Osteocyte (in vitro differentiated cells): ENCODE measurements around the gene SYNJ2. TPM values are rescaled to one million over a fixed set of nuclear protein-coding genes. Genes with fewer than 3 reads are reported as not detected.

Experiments used
- DNase-seq: peaks from one replicate; pipeline ENCODE4 v3.0.0; 2021; ENCODE audit warnings: mixed read lengths; ENCODE audit not compliant: unreplicated experiment; ENCODE audit errors: extremely low spot score
- H3K27ac Mint-ChIP-seq: one replicate; pipeline ENCODE4 v1.8.0; 2021; ENCODE audit warnings: mild to moderate bottlenecking, mixed read lengths; ENCODE audit not compliant: unreplicated experiment
- H3K27me3 Mint-ChIP-seq: one replicate; pipeline ENCODE4 v1.8.0; 2021; ENCODE audit warnings: mixed read lengths; ENCODE audit not compliant: unreplicated experiment
- H3K36me3 Mint-ChIP-seq: one replicate; pipeline ENCODE4 v1.8.0; 2021; ENCODE audit warnings: mixed read lengths; ENCODE audit not compliant: unreplicated experiment
- H3K4me1 Mint-ChIP-seq: one replicate; pipeline ENCODE4 v1.8.0; 2021; ENCODE audit warnings: mixed read lengths; ENCODE audit not compliant: unreplicated experiment
- H3K4me3 Mint-ChIP-seq: one replicate; pipeline ENCODE4 v1.8.0; 2021; ENCODE audit warnings: mild to moderate bottlenecking, moderate library complexity, mixed read lengths; ENCODE audit not compliant: unreplicated experiment
- H3K9me3 Mint-ChIP-seq: one replicate; pipeline ENCODE4 v1.8.0; 2021; ENCODE audit warnings: mixed read lengths; ENCODE audit not compliant: unreplicated experiment
- total RNA-seq: library from RNA; stranded (reverse); gene quantifications from 2 replicates; pipeline ENCODE4 v1.2.1, GENCODE V29; 2021
- TF ChIP-seq, protein P1 (sequence below): fragments of 200-600 bp; sonication (generic); IDR thresholded peaks from 2 replicates; pipeline ENCODE4 v1.5.0; 2021; ENCODE audit warnings: antibody characterized with exemption, mild to moderate bottlenecking, moderate library complexity

SYNJ2 gene
- total RNA-seq, 1 donor from 2014 or later: 94.5 TPM

DNA sequence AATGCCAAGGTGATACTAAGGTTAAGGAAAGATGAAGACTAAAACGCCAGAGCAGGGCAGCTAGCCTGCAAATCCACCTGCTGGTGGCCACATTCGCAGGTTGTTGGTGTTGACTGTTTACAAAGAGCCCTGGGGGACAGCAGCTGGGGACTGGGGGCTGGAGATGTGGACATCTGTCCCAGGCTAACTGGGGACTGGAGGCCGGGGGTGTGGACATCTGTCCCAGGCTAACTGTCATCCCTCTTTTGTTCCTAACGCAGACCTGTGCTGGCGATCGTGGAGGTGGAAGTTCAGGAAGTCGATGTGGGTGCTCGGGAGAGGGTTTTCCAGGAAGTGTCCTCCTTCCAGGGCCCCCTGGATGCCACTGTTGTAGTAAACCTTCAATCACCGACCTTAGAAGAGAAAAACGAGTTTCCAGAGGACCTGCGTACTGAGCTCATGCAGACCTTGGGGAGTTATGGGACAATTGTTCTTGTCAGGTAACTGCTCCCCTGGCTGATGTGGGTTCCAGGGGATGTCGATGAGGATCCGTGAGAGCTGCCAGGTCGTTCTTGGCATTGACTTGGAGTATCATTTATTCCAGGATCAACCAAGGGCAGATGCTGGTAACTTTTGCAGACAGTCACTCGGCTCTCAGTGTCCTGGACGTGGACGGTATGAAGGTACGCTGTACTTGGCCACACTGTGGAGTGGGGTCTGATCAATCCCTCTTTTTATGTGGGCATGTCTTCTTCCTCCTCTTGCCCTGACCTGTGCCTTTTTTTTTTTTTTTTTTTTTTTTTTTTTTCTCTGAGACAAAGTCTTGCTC is 99.4 kb downstream of the SYNJ2 start:
- no peaks in the 10 kb centered on the region for H3K9me3 Mint-ChIP-seq
- H3K4me3 Mint-ChIP-seq: no peak overlapping the region
- peaks cover 7% of the 10 kb centered on the region for H3K4me1 Mint-ChIP-seq
- H3K27ac Mint-ChIP-seq: no peak overlapping the region
- peaks cover 68% of the 10 kb centered on the region for H3K36me3 Mint-ChIP-seq
- no peaks in the 10 kb centered on the region for H3K27me3 Mint-ChIP-seq
- no peak for DNase-seq
- TF ChIP-seq, protein P1, sequence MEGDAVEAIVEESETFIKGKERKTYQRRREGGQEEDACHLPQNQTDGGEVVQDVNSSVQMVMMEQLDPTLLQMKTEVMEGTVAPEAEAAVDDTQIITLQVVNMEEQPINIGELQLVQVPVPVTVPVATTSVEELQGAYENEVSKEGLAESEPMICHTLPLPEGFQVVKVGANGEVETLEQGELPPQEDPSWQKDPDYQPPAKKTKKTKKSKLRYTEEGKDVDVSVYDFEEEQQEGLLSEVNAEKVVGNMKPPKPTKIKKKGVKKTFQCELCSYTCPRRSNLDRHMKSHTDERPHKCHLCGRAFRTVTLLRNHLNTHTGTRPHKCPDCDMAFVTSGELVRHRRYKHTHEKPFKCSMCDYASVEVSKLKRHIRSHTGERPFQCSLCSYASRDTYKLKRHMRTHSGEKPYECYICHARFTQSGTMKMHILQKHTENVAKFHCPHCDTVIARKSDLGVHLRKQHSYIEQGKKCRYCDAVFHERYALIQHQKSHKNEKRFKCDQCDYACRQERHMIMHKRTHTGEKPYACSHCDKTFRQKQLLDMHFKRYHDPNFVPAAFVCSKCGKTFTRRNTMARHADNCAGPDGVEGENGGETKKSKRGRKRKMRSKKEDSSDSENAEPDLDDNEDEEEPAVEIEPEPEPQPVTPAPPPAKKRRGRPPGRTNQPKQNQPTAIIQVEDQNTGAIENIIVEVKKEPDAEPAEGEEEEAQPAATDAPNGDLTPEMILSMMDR: no peak

DNA sequence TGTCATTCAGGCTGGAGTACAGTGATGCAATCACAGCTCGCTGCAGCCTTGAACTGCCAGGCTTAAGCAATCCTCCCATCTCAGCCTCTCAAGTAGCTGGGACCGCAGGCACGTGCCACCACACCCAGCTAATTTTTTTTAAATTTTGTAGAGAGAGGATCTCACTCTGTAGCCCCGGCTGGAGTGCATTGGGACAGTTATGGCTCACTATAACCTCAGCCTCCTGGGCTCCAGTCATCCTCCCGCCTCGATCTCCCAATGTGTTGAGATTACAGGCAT is 99.9 kb downstream of the SYNJ2 start:
- Mint-ChIP-seq H3K27me3 (no peaks in the 10 kb centered on the region), H3K9me3 (no peaks in the 10 kb centered on the region), H3K4me3 (no peak overlapping the region), H3K27ac (no peak overlapping the region), H3K4me1 (peaks cover 12% of the 10 kb centered on the region), H3K36me3 (peaks cover 62% of the 10 kb centered on the region)
- DNase-seq: no peak
- TF ChIP-seq, protein P1: no peak

DNA sequence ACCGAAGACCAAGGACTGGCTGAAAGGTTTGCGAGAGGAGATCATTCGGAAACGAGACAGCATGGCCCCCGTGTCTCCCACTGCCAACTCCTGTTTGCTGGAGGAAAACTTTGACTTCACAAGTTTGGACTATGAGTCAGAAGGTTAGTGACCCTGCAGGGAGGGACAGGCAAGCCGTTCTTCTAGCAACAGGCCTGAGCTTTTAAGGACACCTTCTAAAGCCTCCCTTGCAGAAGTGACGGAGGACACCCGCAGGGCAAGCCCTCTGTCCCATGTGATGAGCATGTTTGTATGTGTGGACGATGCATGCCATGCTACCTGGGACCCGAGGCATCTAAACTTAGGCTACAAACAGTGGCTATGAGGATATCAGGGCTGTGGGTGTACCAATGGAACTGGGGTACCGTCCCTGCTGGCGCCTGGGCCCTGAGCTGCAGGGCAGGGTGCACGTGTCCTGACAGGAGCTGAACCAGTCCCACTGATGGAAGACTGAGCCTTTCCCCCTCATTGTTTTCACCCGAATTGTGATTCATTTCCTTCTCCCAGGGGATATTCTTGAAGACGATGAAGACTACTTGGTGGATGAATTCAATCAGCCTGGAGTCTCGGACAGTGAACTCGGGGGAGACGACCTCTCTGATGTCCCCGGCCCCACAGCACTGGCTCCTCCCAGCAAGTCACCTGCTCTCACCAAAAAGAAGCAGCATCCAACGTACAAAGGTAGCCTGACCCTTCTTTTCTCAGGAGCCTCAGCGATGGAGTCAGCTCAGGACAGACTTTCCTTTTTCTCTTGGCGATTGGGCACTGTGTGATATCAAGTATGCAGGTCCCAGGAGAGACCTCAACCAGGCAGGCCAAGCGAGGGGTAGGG is 102.0 kb downstream of the SYNJ2 start:
- TF ChIP-seq, protein P1: no peak
- Mint-ChIP-seq H3K4me3 (no peak overlapping the region), H3K9me3 (no peaks in the 10 kb centered on the region), H3K27ac (peak overlapping the region; percentile 28), H3K27me3 (no peaks in the 10 kb centered on the region), H3K4me1 (peaks cover 31% of the 10 kb centered on the region), H3K36me3 (peaks cover 62% of the 10 kb centered on the region)
- DNase-seq: no peak

DNA sequence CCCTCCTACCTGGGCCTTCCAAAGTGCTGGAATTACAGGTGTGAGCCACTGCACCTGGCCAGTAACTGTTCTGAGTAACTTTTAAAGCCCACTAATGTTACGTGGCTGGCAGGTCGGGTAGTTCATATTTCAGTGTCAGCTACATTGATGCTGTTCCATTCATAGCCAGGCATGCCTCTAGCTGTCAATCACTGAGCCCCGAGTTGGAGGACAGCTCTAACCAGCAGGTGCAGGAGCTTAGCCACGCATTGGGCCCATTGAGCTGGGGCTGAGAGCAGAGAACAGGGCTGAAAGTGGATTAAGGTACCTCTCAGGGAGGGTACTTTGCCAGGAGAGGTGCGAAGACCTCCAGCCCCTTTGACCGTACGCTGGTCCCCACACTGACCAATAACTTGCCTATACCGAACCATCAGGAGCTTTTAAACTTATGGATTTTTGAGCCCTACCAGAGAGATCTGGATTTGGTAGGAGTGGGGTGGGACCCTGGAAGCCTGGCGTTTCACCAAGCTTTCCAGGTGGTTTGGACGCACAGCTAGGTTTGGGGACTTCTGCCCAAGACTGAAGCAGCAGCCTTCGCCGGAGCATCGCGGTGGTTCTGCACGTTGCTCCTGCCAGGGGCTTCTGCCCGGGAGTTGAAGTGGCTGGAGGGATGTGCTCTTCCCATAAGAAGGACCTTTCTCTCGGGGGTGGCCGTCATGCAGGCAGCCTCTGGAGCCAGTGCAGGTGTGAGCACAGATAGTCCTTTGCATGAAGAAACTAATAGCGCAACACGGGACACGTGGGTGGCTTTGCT is 103.8 kb downstream of the SYNJ2 start:
- Mint-ChIP-seq H3K4me1 (peaks cover 36% of the 10 kb centered on the region), H3K9me3 (no peaks in the 10 kb centered on the region), H3K27ac (peak overlapping the region; percentile 58), H3K4me3 (no peak overlapping the region), H3K27me3 (no peaks in the 10 kb centered on the region), H3K36me3 (peaks cover 68% of the 10 kb centered on the region)
- TF ChIP-seq, protein P1: no peak
- DNase-seq: peak; percentile 67
